Measurements from ENCODE around the gene CIDEA. TPM values are rescaled to one million over a fixed set of nuclear protein-coding genes. Genes with fewer than 3 reads are reported as not detected.

Gene CIDEA
- total and polyA plus RNA-seq, 11 donors, result 0.35 to 17.1 (median 1.5) TPM; not detected in 3

- DNase-seq, result no peak
- no peak for TF ChIP-seq CTCF (IDR thresholded peaks at IDR 0.05)
- no peak for TF ChIP-seq POLR2A (IDR thresholded peaks at IDR 0.05)
- Histone ChIP-seq H3K27ac (no peak overlapping the region), H3K4me1 (peaks cover 0 to 12% (median 8%) of the 10 kb centered on the region in 12 donors), H3K9me3 (peaks cover 0 to 4% (median 0%) of the 10 kb centered on the region in 12 donors), H3K27me3 (no peaks in the 10 kb centered on the region), H3K36me3 (no peaks in the 10 kb centered on the region), H3K4me3 (no peak overlapping the region)
- intact Hi-C loops (cut with DNase I), result loop anchor here in 1 of 10 donors (10.0 kb wide), 1 partner anchor 352 kb away; the partner anchor contains the start of gene SPIRE1
- 85 to 91% (median 89%) methylated on average over 11 to 14 of the region's 14 CpGs for WGBS, 4 donors
- no peak for ATAC-seq
These were observed 48.4 kb downstream of the CIDEA start for GRCh38 chr18:12302391-12303147.

- TF ChIP-seq POLR2A (IDR thresholded peaks at IDR 0.05) (no peak), CTCF (IDR thresholded peaks at IDR 0.05) (no peak)
- intact Hi-C loops (cut with DNase I), result loop anchor here in 2 of 10 donors (5.0 to 10.0 kb wide), 2 partner anchors 73 to 350 kb away; partner anchors contain the start of genes AFG3L2 (in 1 of the 2) and SPIRE1 (in 1 of the 2)
- Histone ChIP-seq H3K27ac (no peak overlapping the region), H3K36me3 (peaks cover 0 to 1% (median 0%) of the 10 kb centered on the region in 9 donors), H3K4me1 (peaks cover 0 to 26% (median 13%) of the 10 kb centered on the region in 12 donors), H3K9me3 (no peaks in the 10 kb centered on the region), H3K4me3 (no peak overlapping the region), H3K27me3 (no peaks in the 10 kb centered on the region)
- 80 to 88% (median 84%) methylated on average over 18 to 19 of the region's 19 CpGs for WGBS, 4 donors
- ATAC-seq (no peak), DNase-seq (no peak)
These were observed 50.4 kb downstream of the CIDEA start for GRCh38 chr18:12304351-12305210.

GRCh38 chr18:12305211-12305610, 51.0 kb downstream of the CIDEA start:
- 90 to 96% (median 93%) methylated on average over 11 to 12 of the region's 12 CpGs for WGBS, 4 donors
- H3K27me3 ChIP-seq, result no peaks in the 10 kb centered on the region

More at GRCh38 chr18:12305211-12305610, 51.0 kb downstream of the CIDEA start:
- no peak for DNase-seq
- intact Hi-C loops (cut with DNase I), result loop anchor here in 2 of 10 donors (5.0 to 10.0 kb wide), 2 partner anchors 72 to 350 kb away; partner anchors contain the start of genes AFG3L2 (in 1 of the 2) and SPIRE1 (in 1 of the 2)
- ATAC-seq, result no peak
- Histone ChIP-seq H3K27ac (no peak overlapping the region), H3K4me1 (peaks cover 0 to 32% (median 20%) of the 10 kb centered on the region in 12 donors), H3K4me3 (no peak overlapping the region), H3K9me3 (no peaks in the 10 kb centered on the region), H3K36me3 (peaks cover 0 to 4% (median 0%) of the 10 kb centered on the region in 9 donors)
- TF ChIP-seq CTCF (IDR thresholded peaks at IDR 0.05), result no peak
- no peak for TF ChIP-seq POLR2A (IDR thresholded peaks at IDR 0.05)

All from heart left ventricle (tissue), 16 donors.